GM12801 (cell line): ENCODE results near the gene FNBP1.

Experiments used
- CTCF ChIP-seq: IDR thresholded peaks from one replicate; pipeline ENCODE4 v1.5.1; 2011; ENCODE audit warnings: control low read depth; ENCODE audit not compliant: insufficient read length; ENCODE audit errors: extremely low read depth

FNBP1 gene

DNA sequence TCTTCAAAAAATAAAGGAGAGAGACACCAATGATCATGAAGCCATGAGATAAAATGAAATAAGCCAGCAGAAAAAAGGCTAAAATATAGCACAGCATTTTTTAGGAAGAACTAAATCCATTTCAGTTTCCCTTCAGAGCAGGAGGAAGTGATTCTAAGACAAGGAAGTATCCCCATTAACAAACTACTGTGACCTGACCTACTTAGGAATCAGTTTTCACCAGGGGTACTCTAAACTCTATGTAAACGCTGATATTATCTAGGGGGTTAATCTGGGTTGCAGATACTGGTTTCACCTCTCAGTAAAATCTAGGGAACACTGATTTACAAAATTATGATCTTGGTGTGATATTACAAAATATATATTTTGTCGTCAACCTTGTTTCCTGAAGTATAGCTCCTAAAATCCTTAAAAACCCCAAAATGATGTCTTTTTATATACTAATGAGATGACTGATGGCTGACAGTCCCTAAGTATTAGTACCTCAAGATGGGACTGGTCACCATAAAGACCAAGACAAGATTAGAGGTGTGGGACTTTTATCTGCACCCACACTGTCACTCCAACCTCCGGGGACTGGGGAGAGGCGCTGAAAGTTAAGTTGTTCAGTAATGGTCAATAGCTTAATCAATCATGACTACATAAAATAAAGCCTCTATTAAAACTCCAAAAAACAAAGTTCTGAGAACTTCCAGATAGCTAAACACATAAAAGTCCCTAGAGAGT is 2.9 kb upstream of the FNBP1 start:
- no peak for TF ChIP-seq CTCF

DNA sequence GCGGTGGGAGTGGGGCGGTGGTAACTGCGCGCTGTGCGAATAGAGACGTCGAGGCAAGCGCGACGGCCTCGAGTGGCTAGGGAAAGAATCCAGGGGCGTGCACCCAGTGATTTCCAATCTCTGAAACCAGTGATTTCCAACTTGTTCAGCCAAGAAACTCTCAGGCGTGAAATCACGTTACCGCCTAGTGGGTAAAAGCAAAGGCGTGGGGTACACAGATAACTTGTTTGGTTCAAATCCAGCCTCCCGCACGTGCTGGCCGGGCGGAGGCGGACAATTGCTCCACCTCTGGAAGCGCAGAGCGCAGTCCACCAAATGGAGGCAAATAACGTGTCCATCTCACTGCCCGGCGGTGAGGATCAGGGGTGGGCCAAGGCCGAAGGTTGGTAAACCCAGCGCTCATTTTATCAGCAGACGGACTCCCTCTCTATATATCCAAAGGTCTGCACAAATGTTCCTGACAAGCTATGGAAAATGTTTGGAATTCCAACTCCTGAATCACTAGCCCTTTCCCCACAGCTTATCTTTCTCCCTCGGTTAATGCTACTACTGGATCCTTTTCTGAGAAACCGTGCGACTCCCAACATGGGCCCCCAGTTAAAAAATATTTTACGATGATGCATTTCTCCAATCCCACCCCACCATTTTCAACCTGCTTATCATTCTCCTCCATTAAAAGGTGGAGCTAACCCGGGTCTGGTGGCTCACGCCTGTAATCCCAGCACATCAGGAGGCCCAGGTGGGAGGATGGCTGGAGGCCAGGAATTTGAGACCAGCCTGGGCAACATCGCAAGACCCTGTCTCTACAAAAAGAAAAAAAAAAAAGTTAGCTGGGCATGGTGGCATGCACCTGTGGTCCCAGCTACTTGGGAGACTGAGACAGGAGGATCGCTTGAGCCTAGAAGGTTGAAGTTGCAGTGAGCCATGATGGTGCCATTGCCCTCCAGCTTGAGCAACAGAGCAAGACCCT is 950 bp upstream of the FNBP1 start:
- TF ChIP-seq CTCF, result no peak

DNA sequence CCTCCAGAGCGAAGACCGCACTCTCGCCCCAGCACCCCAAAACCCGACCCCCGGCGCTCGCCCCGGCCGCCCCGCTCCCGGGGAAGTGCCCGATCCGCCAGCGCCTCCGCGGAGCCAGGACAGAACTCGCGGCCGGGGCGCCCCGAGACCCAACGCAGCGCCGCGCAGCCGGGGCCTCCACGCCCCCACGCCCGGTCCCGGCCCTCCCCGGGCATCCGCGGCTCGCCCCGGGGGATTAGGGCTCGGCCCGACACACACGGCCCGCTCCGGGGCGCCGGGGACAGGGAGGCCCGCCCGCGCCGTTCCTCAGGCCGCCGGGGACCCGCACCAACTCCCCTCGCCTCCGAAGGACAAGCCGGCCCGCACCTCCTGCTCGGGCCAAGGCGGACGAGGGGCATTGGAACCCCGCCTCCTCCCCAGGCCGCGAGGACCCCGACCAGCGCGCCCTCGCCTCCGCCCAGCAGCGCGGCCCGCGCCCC is 544 bp downstream of the FNBP1 start:
- TF ChIP-seq CTCF, result no peak

DNA sequence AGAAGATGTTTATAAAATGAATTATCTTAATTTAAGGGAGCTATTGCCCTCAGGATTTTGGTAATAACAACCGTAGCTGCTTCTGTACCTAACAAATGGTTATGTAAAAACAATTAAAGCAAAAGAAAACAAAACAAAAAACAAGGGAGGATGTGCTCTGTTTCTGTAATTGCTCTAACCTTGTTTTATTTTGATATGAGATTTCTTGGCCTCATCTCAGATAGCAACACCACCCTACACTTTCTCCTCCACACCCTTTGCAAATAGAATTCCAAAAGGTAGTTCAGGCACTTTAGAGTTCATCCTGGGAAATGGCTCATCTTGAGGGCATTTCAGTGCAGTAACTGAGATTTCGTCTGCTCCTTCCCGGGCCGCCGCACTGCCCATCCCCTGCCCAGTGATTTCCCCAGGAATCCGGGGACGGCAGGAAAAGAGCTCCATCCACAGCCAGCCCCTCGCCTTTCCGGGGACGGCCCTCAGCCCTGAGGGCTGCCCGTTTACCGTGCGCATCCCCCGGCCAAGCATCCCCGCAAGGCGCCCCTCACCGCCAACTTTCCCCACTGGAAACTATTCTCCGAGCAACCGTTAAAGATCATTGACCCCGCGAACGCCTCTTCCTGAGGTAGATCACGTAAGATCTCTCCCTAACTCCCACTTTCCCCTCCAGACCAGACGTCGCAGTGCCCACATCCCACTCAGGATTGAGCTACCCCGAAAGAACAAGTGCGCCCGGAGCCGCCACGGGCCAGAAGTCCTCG is 1.2 kb downstream of the FNBP1 start:
- no peak for TF ChIP-seq CTCF

DNA sequence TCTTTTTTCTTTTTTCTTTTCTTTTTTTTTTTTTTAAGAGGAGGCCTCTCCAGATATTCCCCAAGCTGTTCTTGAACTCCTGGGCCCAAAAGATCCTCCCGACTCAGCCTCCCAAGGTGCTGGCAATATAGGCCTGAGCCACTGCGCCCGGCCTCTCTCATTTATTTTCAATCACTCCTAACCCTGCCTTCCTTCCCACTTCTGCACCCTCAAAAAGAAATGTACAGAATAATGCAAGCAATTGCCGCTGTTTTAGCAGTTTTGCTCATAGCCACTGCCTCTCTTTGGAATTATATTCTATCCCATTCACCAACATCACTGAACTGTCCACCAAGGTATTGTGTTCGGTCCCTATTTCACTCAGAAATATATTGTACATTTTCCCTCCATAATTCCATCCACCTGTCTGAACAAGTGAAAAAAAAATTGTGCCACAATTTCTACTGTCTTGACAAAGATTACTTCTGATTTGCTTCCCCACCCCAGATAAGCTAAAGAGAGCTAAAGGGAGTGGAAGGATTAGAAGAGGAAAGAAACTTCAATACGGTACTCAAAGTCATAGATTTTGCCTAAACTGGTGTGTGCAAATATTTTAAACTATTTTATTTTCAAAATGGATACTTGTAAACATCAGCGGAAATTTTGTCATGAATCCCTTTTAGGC is 1.9 kb downstream of the FNBP1 start:
- TF ChIP-seq CTCF, result no peak

DNA sequence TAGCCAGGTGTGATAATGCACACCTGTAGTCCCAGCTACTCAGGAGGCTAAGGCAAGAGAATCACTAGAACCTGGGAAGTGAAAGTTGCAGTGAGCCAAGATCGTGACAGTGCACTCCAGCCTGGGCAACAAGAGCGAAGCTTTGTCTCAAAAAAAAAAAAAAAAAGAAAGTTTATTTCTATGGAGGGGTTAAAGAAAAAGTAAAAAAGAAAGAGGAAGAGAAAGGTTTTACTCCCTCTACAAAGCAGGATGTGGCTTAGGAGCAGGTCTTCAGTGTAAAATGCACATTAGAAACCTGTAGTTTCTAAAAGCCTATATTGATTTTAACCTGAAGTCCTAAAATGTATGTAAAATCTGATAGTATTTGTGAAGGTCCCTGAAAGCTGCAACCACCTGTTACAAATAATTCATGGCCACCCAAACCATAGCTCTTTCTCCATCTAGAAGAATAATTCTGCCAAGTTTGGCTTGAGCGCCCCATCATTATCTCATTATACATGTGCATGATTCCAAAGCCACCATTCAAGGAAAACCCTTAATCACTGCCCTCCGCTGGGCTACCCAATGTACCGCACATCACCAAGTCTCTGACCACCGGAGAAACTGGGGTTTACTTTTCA is 3.4 kb downstream of the FNBP1 start:
- TF ChIP-seq CTCF, result no peak
